Fibroblast of lung (primary cell): ENCODE measurements around the gene TRA2B.

Experiments used
- CTCF ChIP-seq, 2 donors: IDR thresholded peaks in 1 of 2; conservative IDR thresholded peaks in 1 of 2; 1 replicate in 1 of 2; 2 replicates in 1 of 2; pipeline ENCODE4 v1.5.1; 2011 to 2012; ENCODE audit warnings: low read length in 2 of 2, control low read depth in 1 of 2, inconsistent platforms in 1 of 2, low read depth in 1 of 2, mild to moderate bottlenecking in 1 of 2
- EZH2 ChIP-seq: IDR thresholded peaks from 2 replicates; pipeline ENCODE4 v1.5.1; 2012; ENCODE audit warnings: low read length, control low read depth, mild to moderate bottlenecking; ENCODE audit errors: missing control alignments

- no peak for TF ChIP-seq EZH2
- TF ChIP-seq CTCF (conservative IDR thresholded peaks at IDR 0.05 in 1 of 2, IDR thresholded peaks at IDR 0.05 in 1 of 2; ENCODE audit: low read depth in 1 of 2, low read length in 2 of 2) = no peak
Measured at GRCh38 chr3:185986198-185986777, 48.5 kb upstream of the TRA2B start.
